Pancreas (tissue), 10 donors: ENCODE results near the gene BANP. TPM values are rescaled to one million over a fixed set of nuclear protein-coding genes. Genes with fewer than 3 reads are reported as not detected.
"Not testable (repeated sequence)": the region's sequence is repeated elsewhere in the genome, so short reads cannot be mapped to it uniquely, and the experiment has no call there.

Source experiments
- ATAC-seq, 4 donors: fragments of 200-7000 bp; cut with Tn5 transposase; one replicate each; pipeline versions ENCODE4 v1.8.0 to v1.9.1; 2020; ENCODE audit warnings: mild to moderate bottlenecking in 4 of 4, moderate library complexity in 4 of 4
- DNase-seq, 6 donors: peaks; one replicate each; pipeline ENCODE4 v3.0.0-alpha.2; 2020
- FAIRE-seq: peaks from 2 replicates; lab custom pipeline; 2012; peaks lifted over from hg19 to GRCh38; lab: Jason Lieb, UNC
- H3K27ac ChIP-seq, 4 donors: fragments of 200-600 bp; sonication (generic); 1 replicate in 3 of 4; 2 replicates in 1 of 4; pipeline versions ENCODE4 v1.5.0 to v1.8.0; 2020
- H3K27me3 ChIP-seq, 4 donors: fragments of 200-600 bp; one replicate each; pipeline ENCODE4 v1.8.0; 2021
- H3K36me3 ChIP-seq, 3 donors: fragments of 200-600 bp; sonication (generic) in 1 of 3; one replicate each; pipeline versions ENCODE4 v1.5.0 to v1.8.0; 2020 to 2021
- H3K4me1 ChIP-seq, 3 donors: fragments of 200-600 bp; one replicate each; pipeline ENCODE4 v1.8.0; 2021
- H3K4me3 ChIP-seq, 4 donors: fragments of 200-600 bp; sonication (generic) in 2 of 4; one replicate each; pipeline versions ENCODE4 v1.5.0 to v1.8.0; 2020 to 2021
- H3K9me3 ChIP-seq, 4 donors: fragments of 200-600 bp; one replicate each; pipeline ENCODE4 v1.8.0; 2021
- CTCF ChIP-seq, 4 donors: fragments of 200-600 bp; sonication (generic) in 3 of 4; IDR thresholded peaks; one replicate each; pipeline versions ENCODE4 v1.5.0 to v1.8.0; 2021; ENCODE audit warnings: antibody characterized with exemption in 4 of 4
- WGBS, 2 donors: extraction: QIAGEN DNeasy Blood & Tissue Kit; methylation state at CpG; one replicate each; pipeline ENCODE4 v1.1.7; 2013; 5-methylcytosine and 5-hydroxymethylcytosine counted together
- intact Hi-C, 3 donors: fragments of 100-400 bp; cut with DNase I; formaldehyde crosslinking; loops; one replicate each; pipeline versions ENCODE4 v1.11.1 to v1.14.2; 2022
- polyA plus RNA-seq, 2 donors: library from polyadenylated mRNA; stranded (reverse); fragments of 200-250 nt; gene quantifications; one replicate each; pipeline ENCODE4 v1.2.3, GENCODE V29; 2013
- total RNA-seq, 6 donors: library from RNA; stranded (reverse); fragmentation: NEBNext Ultra II Directional in 4 of 6; extraction: Animal tissue kit (Norgen Biotek cat#: 25700) in 4 of 6; gene quantifications; one replicate each; pipeline versions ENCODE4 v1.2.1 to v1.2.4, GENCODE V29; 2021 to 2023
- donor health status: healthy with polysubstance abuse.
- donor health status: DM: no; HTN: no; CAD: no; lungs with moderate emphysema.
- donor health status: DM: no; HTN: no; CAD: no.
- donor health status: control.
- donor health status: control.
- donor health status: Bipolar disorder and iron deficiency.
- donor health status: DM: yes; HTN: yes; CAD: no.
- donor health status: DM: no; HTN: no; CAD: no.
- donor health status: DM: no; HTN: no; CAD: no.
- donor health status: DM: yes; HTN: yes; CAD: no.

BANP gene
- total and polyA plus RNA-seq, 8 donors, result 6.1 to 17.8 (median 13.4) TPM

- no peak for TF ChIP-seq CTCF (IDR thresholded peaks at IDR 0.05)
- Histone ChIP-seq H3K27me3 (no peaks in the 10 kb centered on the region), H3K36me3 (peaks cover 0 to 5% (median 0%) of the 10 kb centered on the region in 3 donors), H3K27ac (no peak overlapping the region), H3K9me3 (no peaks in the 10 kb centered on the region), H3K4me1 (no peaks in the 10 kb centered on the region), H3K4me3 (no peak overlapping the region)
- WGBS, 2 donors, result 94 to 97% methylated on average over 48 to 51 of the region's 51 CpGs
- DNase-seq, result peak in 2 of 6 donors; percentile 43 to 54
- no peak for ATAC-seq
- intact Hi-C loops, result no loop called here
- no peak for FAIRE-seq
Measured at GRCh38 chr16:88026964-88027938, 76.0 kb downstream of the BANP start.

- H3K4me1 ChIP-seq, FAIRE-seq, H3K36me3 ChIP-seq, H3K27ac ChIP-seq, intact Hi-C loops, H3K9me3 ChIP-seq, H3K4me3 ChIP-seq, H3K27me3 ChIP-seq, ATAC-seq, DNase-seq: not testable (repeated sequence)
- 85 to 91% methylated on average over 13 of the region's 13 CpGs for WGBS, 2 donors
Measured at GRCh38 chr16:88028177-88028930, 77.1 kb downstream of the BANP start.

GRCh38 chr16:88030498-88030897 lies 79.3 kb downstream of the BANP start:
- 95 to 96% methylated on average over 8 of the region's 8 CpGs for WGBS, 2 donors
- Histone ChIP-seq H3K9me3 (no peaks in the 10 kb centered on the region), H3K27ac (no peak overlapping the region), H3K36me3 (peaks cover 0 to 5% (median 0%) of the 10 kb centered on the region in 3 donors), H3K27me3 (no peaks in the 10 kb centered on the region), H3K4me3 (no peak overlapping the region), H3K4me1 (no peaks in the 10 kb centered on the region)
- FAIRE-seq (no peak), DNase-seq (no peak), ATAC-seq (no peak)
- intact Hi-C loops, result no loop called here
- TF ChIP-seq CTCF (IDR thresholded peaks at IDR 0.05), result no peak

GRCh38 chr16:88030961-88031360 lies 79.7 kb downstream of the BANP start:
- FAIRE-seq, H3K27ac ChIP-seq, intact Hi-C loops, H3K4me3 ChIP-seq, H3K9me3 ChIP-seq, H3K36me3 ChIP-seq, DNase-seq, H3K27me3 ChIP-seq, ATAC-seq, H3K4me1 ChIP-seq: not testable (repeated sequence)
- 98% methylated on average over 9 of the region's 9 CpGs for whole genome bisulfite sequencing, 2 donors

GRCh38 chr16:88033003-88033740 lies 81.9 kb downstream of the BANP start:
- intact Hi-C loops, H3K36me3 ChIP-seq, H3K27ac ChIP-seq, FAIRE-seq, H3K27me3 ChIP-seq, H3K4me3 ChIP-seq, H3K9me3 ChIP-seq, H3K4me1 ChIP-seq, ATAC-seq: not testable (repeated sequence)
- peak in 1 of 6 donors; percentile 39 for DNase-seq
- WGBS, 2 donors, result 94 to 97% methylated on average over 27 to 29 of the region's 30 CpGs

GRCh38 chr16:88034770-88035169 lies 83.5 kb downstream of the BANP start:
- H3K36me3 ChIP-seq, result peaks cover 0 to 5% (median 0%) of the 10 kb centered on the region in 3 donors
- H3K4me3 ChIP-seq, result no peak overlapping the region
- H3K4me1 ChIP-seq, result no peaks in the 10 kb centered on the region
- DNase-seq (no peak), ATAC-seq (no peak), FAIRE-seq (no peak)
- H3K9me3 ChIP-seq, result no peaks in the 10 kb centered on the region
- 90 to 92% methylated on average over 7 of the region's 7 CpGs for WGBS, 2 donors
- intact Hi-C loops, result no loop called here
- no peak for TF ChIP-seq CTCF (IDR thresholded peaks at IDR 0.05)
- H3K27me3 ChIP-seq, result no peaks in the 10 kb centered on the region
- H3K27ac ChIP-seq, result no peak overlapping the region
